MM.1S (cell line): ENCODE data around the gene SFMBT2.

ENCODE experiments used
- DNase-seq: peaks from one replicate; pipeline ENCODE4 v3.0.0-alpha.2; 2015
- H2AFZ ChIP-seq: fragments of 300-600 bp; sonication (generic); 2 replicates; pipeline ENCODE4 v1.6.0; 2016; ENCODE audit warnings: antibody characterized with exemption, low read length
- H3F3A ChIP-seq: fragments of 300-600 bp; sonication (generic); 2 replicates; pipeline ENCODE4 v1.6.1; 2016; ENCODE audit warnings: mild to moderate bottlenecking, antibody characterized with exemption, low read length, moderate library complexity, mixed read lengths; ENCODE audit not compliant: insufficient read depth
- H3K27ac ChIP-seq: fragments of 300-600 bp; sonication (generic); 2 replicates; pipeline ENCODE4 v1.5.1; 2016; ENCODE audit warnings: mild to moderate bottlenecking, low read length
- H3K27me3 ChIP-seq: fragments of 300-600 bp; sonication (generic); replicated peaks from 2 replicates; pipeline ENCODE4 v1.6.0; 2016; ENCODE audit warnings: low read length; ENCODE audit not compliant: insufficient read depth
- H3K36me3 ChIP-seq: fragments of 300-600 bp; sonication (generic); replicated peaks from 2 replicates; pipeline ENCODE4 v1.6.1; 2016; ENCODE audit warnings: mild to moderate bottlenecking, low read length, mixed read lengths; ENCODE audit not compliant: insufficient read depth
- H3K4me1 ChIP-seq: fragments of 300-600 bp; sonication (generic); 2 replicates; pipeline ENCODE4 v1.6.1; 2016; ENCODE audit warnings: low read length, mixed read lengths
- H3K4me2 ChIP-seq: fragments of 300-600 bp; sonication (generic); 2 replicates; pipeline ENCODE4 v1.6.0; 2016; ENCODE audit warnings: low read depth, low read length
- H3K4me3 ChIP-seq: fragments of 300-600 bp; sonication (generic); 2 replicates; pipeline ENCODE4 v1.5.1; 2016; ENCODE audit warnings: low read length, mixed read lengths
- H3K79me2 ChIP-seq: fragments of 300-600 bp; sonication (generic); 2 replicates; pipeline ENCODE4 v1.6.1; 2016; ENCODE audit warnings: mixed run types, low read length, mixed read lengths
- H3K9ac ChIP-seq: fragments of 300-600 bp; sonication (generic); 2 replicates; pipeline ENCODE4 v1.6.1; 2016; ENCODE audit warnings: low read length, mixed read lengths
- H3K9me2 ChIP-seq: fragments of 300-600 bp; sonication (generic); replicated peaks from 2 replicates; pipeline ENCODE4 v1.6.1; 2016; ENCODE audit warnings: mild to moderate bottlenecking, low read length, mixed read lengths; ENCODE audit not compliant: insufficient read depth
- H3K9me3 ChIP-seq: fragments of 300-600 bp; sonication (generic); replicated peaks from 2 replicates; pipeline ENCODE4 v1.6.1; 2016; ENCODE audit warnings: mild to moderate bottlenecking, low read length, mixed read lengths; ENCODE audit not compliant: insufficient read depth
- H4K20me1 ChIP-seq: fragments of 300-600 bp; sonication (generic); 2 replicates; pipeline ENCODE4 v1.6.1; 2016; ENCODE audit warnings: mild to moderate bottlenecking, low read length, moderate library complexity, mixed read lengths; ENCODE audit not compliant: insufficient read depth
- EZH2 ChIP-seq: fragments of 300-600 bp; sonication (generic); optimal IDR thresholded peaks from 2 replicates; pipeline ENCODE3; 2017; ENCODE audit warnings: low read depth, mild to moderate bottlenecking, antibody characterized with exemption, low read length, mixed read lengths
- EZH2phosphoT487 ChIP-seq: fragments of 300-600 bp; sonication (generic); IDR thresholded peaks from 2 replicates; pipeline ENCODE4 v1.6.1; 2018; ENCODE audit warnings: antibody characterized with exemption, low read length
- TF ChIP-seq, protein P1 (sequence below): fragments of 300-600 bp; sonication (generic); IDR thresholded peaks from 2 replicates; pipeline ENCODE4 v1.5.1; 2016; ENCODE audit warnings: antibody characterized with exemption, low read length, mixed read lengths

SFMBT2 gene

DNA sequence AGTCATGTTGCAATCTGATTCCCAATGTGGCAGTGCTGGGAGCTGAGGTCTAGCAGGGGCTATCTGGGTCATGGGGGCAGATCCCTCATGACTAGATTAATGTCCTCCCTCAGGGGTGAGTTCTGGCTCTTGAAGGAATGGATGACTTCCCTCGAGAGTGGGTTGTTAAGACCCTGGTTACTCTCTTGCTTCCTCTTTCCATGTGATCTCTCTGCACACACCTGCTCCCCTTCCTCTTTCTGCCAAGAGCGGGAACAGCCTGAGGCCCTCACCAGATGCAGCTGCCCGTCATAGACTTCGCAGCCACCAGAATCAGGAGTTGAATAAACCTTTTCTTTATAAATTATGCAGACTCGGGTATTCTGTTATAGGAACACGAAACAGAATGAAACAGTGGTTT, 37.8 kb downstream of the SFMBT2 start:
- Histone ChIP-seq H3K9ac (no peak overlapping the region), H3F3A (no peaks in the 10 kb centered on the region), H2AFZ (no peak overlapping the region), H3K4me2 (no peak overlapping the region), H3K36me3 (peaks cover 15% of the 10 kb centered on the region; the same call in 1 of the 2 replicates), H3K27ac (no peak overlapping the region), H3K27me3 (no peaks in the 10 kb centered on the region), H3K79me2 (peaks cover 100% of the 10 kb centered on the region), H3K4me3 (no peak overlapping the region), H4K20me1 (peaks cover 10% of the 10 kb centered on the region; the same call in 1 of the 2 replicates), H3K9me3 (no peaks in the 10 kb centered on the region), H3K9me2 (no peaks in the 10 kb centered on the region), H3K4me1 (no peaks in the 10 kb centered on the region)
- DNase-seq: no peak
- no peak for TF ChIP-seq EZH2phosphoT487
- TF ChIP-seq, protein P1, sequence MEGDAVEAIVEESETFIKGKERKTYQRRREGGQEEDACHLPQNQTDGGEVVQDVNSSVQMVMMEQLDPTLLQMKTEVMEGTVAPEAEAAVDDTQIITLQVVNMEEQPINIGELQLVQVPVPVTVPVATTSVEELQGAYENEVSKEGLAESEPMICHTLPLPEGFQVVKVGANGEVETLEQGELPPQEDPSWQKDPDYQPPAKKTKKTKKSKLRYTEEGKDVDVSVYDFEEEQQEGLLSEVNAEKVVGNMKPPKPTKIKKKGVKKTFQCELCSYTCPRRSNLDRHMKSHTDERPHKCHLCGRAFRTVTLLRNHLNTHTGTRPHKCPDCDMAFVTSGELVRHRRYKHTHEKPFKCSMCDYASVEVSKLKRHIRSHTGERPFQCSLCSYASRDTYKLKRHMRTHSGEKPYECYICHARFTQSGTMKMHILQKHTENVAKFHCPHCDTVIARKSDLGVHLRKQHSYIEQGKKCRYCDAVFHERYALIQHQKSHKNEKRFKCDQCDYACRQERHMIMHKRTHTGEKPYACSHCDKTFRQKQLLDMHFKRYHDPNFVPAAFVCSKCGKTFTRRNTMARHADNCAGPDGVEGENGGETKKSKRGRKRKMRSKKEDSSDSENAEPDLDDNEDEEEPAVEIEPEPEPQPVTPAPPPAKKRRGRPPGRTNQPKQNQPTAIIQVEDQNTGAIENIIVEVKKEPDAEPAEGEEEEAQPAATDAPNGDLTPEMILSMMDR: no peak
- no peak for TF ChIP-seq EZH2

DNA sequence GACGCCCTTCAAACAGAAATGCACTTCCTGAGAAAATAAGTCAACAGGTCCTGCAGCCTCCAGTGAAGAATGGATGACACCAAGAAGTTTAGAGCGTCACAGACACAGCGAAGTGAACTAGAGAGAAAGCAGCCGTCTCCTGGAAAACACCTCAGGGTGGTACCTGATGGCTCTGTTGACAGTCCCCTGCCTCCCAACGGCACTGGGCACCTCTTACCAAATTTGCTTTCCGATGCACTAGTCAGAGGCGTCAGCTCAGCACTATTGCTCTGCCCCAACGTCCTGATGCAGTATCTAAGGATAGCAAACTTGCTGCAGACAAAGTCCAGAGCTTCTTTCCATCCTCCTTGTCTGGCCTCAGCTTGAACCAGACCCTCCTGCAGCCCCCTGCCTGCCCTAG, 38.3 kb downstream of the SFMBT2 start:
- Histone ChIP-seq H3K4me3 (no peak overlapping the region), H3K4me1 (no peaks in the 10 kb centered on the region), H3K4me2 (no peak overlapping the region), H3K79me2 (peaks cover 100% of the 10 kb centered on the region), H3K9ac (no peak overlapping the region), H4K20me1 (peaks cover 10% of the 10 kb centered on the region; the same call in 1 of the 2 replicates), H3K27me3 (no peaks in the 10 kb centered on the region), H3F3A (no peaks in the 10 kb centered on the region), H3K27ac (no peak overlapping the region), H3K9me2 (no peaks in the 10 kb centered on the region), H3K9me3 (no peaks in the 10 kb centered on the region), H2AFZ (no peak overlapping the region), H3K36me3 (peaks cover 20% of the 10 kb centered on the region)
- TF ChIP-seq, protein P1: no peak
- TF ChIP-seq EZH2 (no peak), EZH2phosphoT487 (no peak)
- no peak for DNase-seq

GRCh38 chr10:7370511-7370910, 40.3 kb downstream of the SFMBT2 start:
- H3K4me2 ChIP-seq: no peak overlapping the region
- H3K27ac ChIP-seq: no peak overlapping the region
- no peaks in the 10 kb centered on the region for H3K4me1 ChIP-seq
- peaks cover 30% of the 10 kb centered on the region for H3K36me3 ChIP-seq
- DNase-seq: no peak
- no peaks in the 10 kb centered on the region for H3K27me3 ChIP-seq
- no peaks in the 10 kb centered on the region for H3K9me3 ChIP-seq
- no peak overlapping the region for H3K9ac ChIP-seq
- no peaks in the 10 kb centered on the region for H3K9me2 ChIP-seq
- no peaks in the 10 kb centered on the region for H3F3A ChIP-seq
- no peak overlapping the region for H3K4me3 ChIP-seq
- H3K79me2 ChIP-seq: peaks cover 100% of the 10 kb centered on the region
- TF ChIP-seq EZH2phosphoT487 (no peak), EZH2 (no peak)
- TF ChIP-seq, protein P1: no peak
- H2AFZ ChIP-seq: no peak overlapping the region
- 0 out of 2 replicates have a peak, but pooled peaks cover 6% of the 10 kb centered on the region for H4K20me1 ChIP-seq
